Measurements from ENCODE around the gene DPF3.
"Not testable (repeated sequence)": the region's sequence is repeated elsewhere in the genome, so short reads cannot be mapped to it uniquely, and the experiment has no call there.

Gene DPF3

GRCh38 chr14:72774894-72775620 lies 118.8 kb downstream of the DPF3 start:
- DNase-seq (ENCODE audit: low read depth in 3 of 3) = no peak

- no peak for DNase-seq (ENCODE audit: low read depth in 3 of 3)
These were observed 119.8 kb downstream of the DPF3 start for GRCh38 chr14:72774141-72774540.

GRCh38 chr14:72771561-72771960 lies 122.3 kb downstream of the DPF3 start:
- DNase-seq (ENCODE audit: low read depth in 3 of 3) = no peak

- no peak for DNase-seq (ENCODE audit: low read depth in 3 of 3)
These were observed 127.6 kb downstream of the DPF3 start for GRCh38 chr14:72766296-72766695.

- no peak for DNase-seq (ENCODE audit: low read depth in 3 of 3)
These were observed 130.0 kb downstream of the DPF3 start for GRCh38 chr14:72763892-72764291.

GRCh38 chr14:72759670-72760069 lies 134.2 kb downstream of the DPF3 start:
- no peak for DNase-seq (ENCODE audit: low read depth in 3 of 3)

- DNase-seq (ENCODE audit: low read depth in 3 of 3) = no peak
These were observed 134.9 kb downstream of the DPF3 start for GRCh38 chr14:72758993-72759392.

- DNase-seq (ENCODE audit: low read depth in 3 of 3) = no peak
These were observed 135.5 kb downstream of the DPF3 start for GRCh38 chr14:72758420-72758819.

GRCh38 chr14:72756967-72757366 lies 136.9 kb downstream of the DPF3 start:
- no peak for DNase-seq (ENCODE audit: low read depth in 3 of 3)

GRCh38 chr14:72755766-72756165 lies 138.1 kb downstream of the DPF3 start:
- no peak for DNase-seq (ENCODE audit: low read depth in 3 of 3)

GRCh38 chr14:72754949-72755348 lies 139.0 kb downstream of the DPF3 start:
- DNase-seq (ENCODE audit: low read depth in 3 of 3) = no peak

GRCh38 chr14:72753879-72754400 lies 140.0 kb downstream of the DPF3 start:
- DNase-seq (ENCODE audit: low read depth in 3 of 3) = no peak

GRCh38 chr14:72753044-72753710 lies 140.7 kb downstream of the DPF3 start:
- no peak for DNase-seq (ENCODE audit: low read depth in 3 of 3)

- no peak for DNase-seq (ENCODE audit: low read depth in 3 of 3)
These were observed 141.9 kb downstream of the DPF3 start for GRCh38 chr14:72752034-72752412.

- no peak for DNase-seq (ENCODE audit: low read depth in 3 of 3)
These were observed 142.4 kb downstream of the DPF3 start for GRCh38 chr14:72751276-72752033.

GRCh38 chr14:72748921-72749320 lies 145.0 kb downstream of the DPF3 start:
- not testable (repeated sequence) for DNase-seq (ENCODE audit: low read depth in 3 of 3)

GRCh38 chr14:72747652-72748051 lies 146.2 kb downstream of the DPF3 start:
- no peak for DNase-seq (ENCODE audit: low read depth in 3 of 3)

- DNase-seq (ENCODE audit: low read depth in 3 of 3) = no peak
These were observed 147.6 kb downstream of the DPF3 start for GRCh38 chr14:72745991-72746980.

GRCh38 chr14:72745546-72745945 lies 148.4 kb downstream of the DPF3 start:
- DNase-seq (ENCODE audit: low read depth in 3 of 3) = no peak

GRCh38 chr14:72744416-72745120 lies 149.3 kb downstream of the DPF3 start:
- no peak for DNase-seq (ENCODE audit: low read depth in 3 of 3)

- no peak for DNase-seq (ENCODE audit: low read depth in 3 of 3)
These were observed 150.3 kb downstream of the DPF3 start for GRCh38 chr14:72743626-72744025.
